ENCODE results near the gene SHQ1.
A peak's percentile ranks its signal among the peaks of the same experiment; 100 is the strongest.

SHQ1 gene

GRCh38 chr3:72847282-72847681, 963 bp downstream of the SHQ1 start:
- no peak for DNase-seq

- DNase-seq, result no peak
Measured at GRCh38 chr3:72846166-72846565, 2.1 kb downstream of the SHQ1 start.

- no peak for DNase-seq
Measured at GRCh38 chr3:72844436-72844993, 3.7 kb downstream of the SHQ1 start.

GRCh38 chr3:72839057-72839456, 9.2 kb downstream of the SHQ1 start:
- DNase-seq, result peak; percentile 76

GRCh38 chr3:72836923-72837322, 11.3 kb downstream of the SHQ1 start:
- DNase-seq, result no peak

GRCh38 chr3:72836416-72836815, 11.8 kb downstream of the SHQ1 start:
- DNase-seq, result no peak

GRCh38 chr3:72830452-72831223, 17.6 kb downstream of the SHQ1 start:
- DNase-seq, result no peak

- DNase-seq, result no peak
Measured at GRCh38 chr3:72829701-72830100, 18.5 kb downstream of the SHQ1 start.

GRCh38 chr3:72821161-72821781, 27.0 kb downstream of the SHQ1 start:
- DNase-seq, result no peak

- peak; percentile 17 for DNase-seq
Measured at GRCh38 chr3:72820415-72820814, 27.8 kb downstream of the SHQ1 start.

- DNase-seq, result peak; percentile 1
Measured at GRCh38 chr3:72818905-72819304, 29.3 kb downstream of the SHQ1 start.

- peak; percentile 37 for DNase-seq
Measured at GRCh38 chr3:72818092-72818773, 30.0 kb downstream of the SHQ1 start.

- no peak for DNase-seq
Measured at GRCh38 chr3:72816862-72817355, 31.3 kb downstream of the SHQ1 start.

GRCh38 chr3:72814308-72814707, 33.9 kb downstream of the SHQ1 start:
- no peak for DNase-seq

- DNase-seq, result no peak
Measured at GRCh38 chr3:72812201-72812600, 36.0 kb downstream of the SHQ1 start.

- no peak for DNase-seq
Measured at GRCh38 chr3:72811571-72811970, 36.7 kb downstream of the SHQ1 start.

GRCh38 chr3:72810659-72811434, 37.4 kb downstream of the SHQ1 start:
- DNase-seq, result no peak

GRCh38 chr3:72810063-72810462, 38.2 kb downstream of the SHQ1 start:
- DNase-seq, result no peak

GRCh38 chr3:72804361-72804760, 43.9 kb downstream of the SHQ1 start:
- no peak for DNase-seq

- DNase-seq, result no peak
Measured at GRCh38 chr3:72803573-72803972, 44.7 kb downstream of the SHQ1 start.

GRCh38 chr3:72802001-72802400, 46.2 kb downstream of the SHQ1 start:
- no peak for DNase-seq

GRCh38 chr3:72800869-72801268, 47.4 kb downstream of the SHQ1 start:
- no peak for DNase-seq
